ENCODE data around the gene LRRC2. TPM values are rescaled to one million over a fixed set of nuclear protein-coding genes. Genes with fewer than 3 reads are reported as not detected.

LRRC2 gene
- total and polyA plus RNA-seq, 9 of the 15 experiments (the other 6 are each of a cell fraction or from before 2014, with no cell fraction given) = 0.01 to 0.04 (median 0.03) TPM; not detected in 5

DNA sequence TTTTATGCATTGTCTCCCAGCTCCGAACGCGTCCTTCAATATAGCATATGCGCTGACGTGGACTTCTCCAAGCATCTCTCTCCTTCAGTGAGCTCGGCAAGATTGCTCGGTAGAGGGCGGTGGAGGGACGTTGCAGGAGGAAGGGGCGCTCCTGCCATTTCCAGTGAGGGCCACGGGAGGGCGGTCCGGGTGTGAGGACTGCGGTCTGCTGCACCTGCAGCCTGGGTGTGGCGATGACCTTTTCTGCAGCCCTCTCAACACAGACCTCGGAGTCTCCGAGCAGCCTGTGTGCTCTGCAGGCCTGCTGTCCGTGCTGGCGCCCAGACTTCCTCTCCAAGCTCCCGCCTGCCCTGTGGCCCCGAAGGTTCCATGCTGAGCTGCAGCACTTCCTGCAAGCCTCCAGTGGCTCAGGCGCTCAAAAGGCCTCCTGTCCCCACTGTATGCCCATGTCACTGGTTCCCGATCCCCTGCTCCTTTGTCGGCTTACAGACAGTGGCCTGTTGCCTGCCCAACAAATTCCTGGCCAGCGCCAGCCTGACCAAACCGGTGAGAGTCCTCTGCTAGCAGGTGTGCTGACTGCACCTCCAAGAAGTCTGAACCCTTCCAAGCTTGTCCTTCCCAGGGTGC, 77.3 kb downstream of the LRRC2 start (continued):
- TF ChIP-seq, protein P1, sequence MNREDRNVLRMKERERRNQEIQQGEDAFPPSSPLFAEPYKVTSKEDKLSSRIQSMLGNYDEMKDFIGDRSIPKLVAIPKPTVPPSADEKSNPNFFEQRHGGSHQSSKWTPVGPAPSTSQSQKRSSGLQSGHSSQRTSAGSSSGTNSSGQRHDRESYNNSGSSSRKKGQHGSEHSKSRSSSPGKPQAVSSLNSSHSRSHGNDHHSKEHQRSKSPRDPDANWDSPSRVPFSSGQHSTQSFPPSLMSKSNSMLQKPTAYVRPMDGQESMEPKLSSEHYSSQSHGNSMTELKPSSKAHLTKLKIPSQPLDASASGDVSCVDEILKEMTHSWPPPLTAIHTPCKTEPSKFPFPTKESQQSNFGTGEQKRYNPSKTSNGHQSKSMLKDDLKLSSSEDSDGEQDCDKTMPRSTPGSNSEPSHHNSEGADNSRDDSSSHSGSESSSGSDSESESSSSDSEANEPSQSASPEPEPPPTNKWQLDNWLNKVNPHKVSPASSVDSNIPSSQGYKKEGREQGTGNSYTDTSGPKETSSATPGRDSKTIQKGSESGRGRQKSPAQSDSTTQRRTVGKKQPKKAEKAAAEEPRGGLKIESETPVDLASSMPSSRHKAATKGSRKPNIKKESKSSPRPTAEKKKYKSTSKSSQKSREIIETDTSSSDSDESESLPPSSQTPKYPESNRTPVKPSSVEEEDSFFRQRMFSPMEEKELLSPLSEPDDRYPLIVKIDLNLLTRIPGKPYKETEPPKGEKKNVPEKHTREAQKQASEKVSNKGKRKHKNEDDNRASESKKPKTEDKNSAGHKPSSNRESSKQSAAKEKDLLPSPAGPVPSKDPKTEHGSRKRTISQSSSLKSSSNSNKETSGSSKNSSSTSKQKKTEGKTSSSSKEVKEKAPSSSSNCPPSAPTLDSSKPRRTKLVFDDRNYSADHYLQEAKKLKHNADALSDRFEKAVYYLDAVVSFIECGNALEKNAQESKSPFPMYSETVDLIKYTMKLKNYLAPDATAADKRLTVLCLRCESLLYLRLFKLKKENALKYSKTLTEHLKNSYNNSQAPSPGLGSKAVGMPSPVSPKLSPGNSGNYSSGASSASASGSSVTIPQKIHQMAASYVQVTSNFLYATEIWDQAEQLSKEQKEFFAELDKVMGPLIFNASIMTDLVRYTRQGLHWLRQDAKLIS (CRISPR knock-in tag; IDR thresholded peaks at IDR 0.05) = 0 out of 2 replicates have a peak, but pooled peaks have one; percentile 2
- TF ChIP-seq KLF16 (IDR thresholded peaks at IDR 0.05) (peak; percentile 88), TEAD4 (IDR thresholded peaks at IDR 0.05; ENCODE audit: low read length) (peak; percentile 61), TEAD4 (CRISPR knock-in tag; IDR thresholded peaks at IDR 0.05; ENCODE audit: borderline replicate concordance) (peak; percentile 45; the same call in 1 of the 2 replicates), NR2C1 (IDR thresholded peaks at IDR 0.05) (peak; percentile 44; the same call in 1 of the 2 replicates), NR2C1 (tag; IDR thresholded peaks at IDR 0.05) (peak; percentile 72), TSC22D4 (tag; IDR thresholded peaks at IDR 0.05) (no peak), FOXM1 (IDR thresholded peaks at IDR 0.05; ENCODE audit: low read depth) (no peak), FOXM1 (CRISPR knock-in tag; IDR thresholded peaks at IDR 0.05; ENCODE audit: low read depth) (0 out of 2 replicates have a peak, but pooled peaks have one; percentile 81), YY1 (IDR thresholded peaks at IDR 0.05; ENCODE audit: borderline replicate concordance in 1 of 3, control insufficient read depth in 1 of 3, extremely low read depth in 1 of 3, insufficient read depth in 3 of 3, insufficient read length in 1 of 3, insufficient replicate concordance in 2 of 3, low read depth in 1 of 3, low read length in 2 of 3) (peak in 2 of 3 experiments; percentile 49 to 76), PPARD (CRISPR knock-in tag; IDR thresholded peaks at IDR 0.05) (no peak), KLF13 (tag; IDR thresholded peaks at IDR 0.05; ENCODE audit: borderline replicate concordance, low read depth) (peak; percentile 67; the same call in 1 of the 2 replicates), SRF (CRISPR knock-in tag; IDR thresholded peaks at IDR 0.05) (no peak; a peak in 1 of 4 replicates)
- TF ChIP-seq, protein P2, sequence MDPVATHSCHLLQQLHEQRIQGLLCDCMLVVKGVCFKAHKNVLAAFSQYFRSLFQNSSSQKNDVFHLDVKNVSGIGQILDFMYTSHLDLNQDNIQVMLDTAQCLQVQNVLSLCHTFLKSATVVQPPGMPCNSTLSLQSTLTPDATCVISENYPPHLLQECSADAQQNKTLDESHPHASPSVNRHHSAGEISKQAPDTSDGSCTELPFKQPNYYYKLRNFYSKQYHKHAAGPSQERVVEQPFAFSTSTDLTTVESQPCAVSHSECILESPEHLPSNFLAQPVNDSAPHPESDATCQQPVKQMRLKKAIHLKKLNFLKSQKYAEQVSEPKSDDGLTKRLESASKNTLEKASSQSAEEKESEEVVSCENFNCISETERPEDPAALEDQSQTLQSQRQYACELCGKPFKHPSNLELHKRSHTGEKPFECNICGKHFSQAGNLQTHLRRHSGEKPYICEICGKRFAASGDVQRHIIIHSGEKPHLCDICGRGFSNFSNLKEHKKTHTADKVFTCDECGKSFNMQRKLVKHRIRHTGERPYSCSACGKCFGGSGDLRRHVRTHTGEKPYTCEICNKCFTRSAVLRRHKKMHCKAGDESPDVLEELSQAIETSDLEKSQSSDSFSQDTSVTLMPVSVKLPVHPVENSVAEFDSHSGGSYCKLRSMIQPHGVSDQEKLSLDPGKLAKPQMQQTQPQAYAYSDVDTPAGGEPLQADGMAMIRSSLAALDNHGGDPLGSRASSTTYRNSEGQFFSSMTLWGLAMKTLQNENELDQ (CRISPR knock-in tag; IDR thresholded peaks at IDR 0.05; ENCODE audit: borderline replicate concordance) = no peak
- TF ChIP-seq, protein P3, sequence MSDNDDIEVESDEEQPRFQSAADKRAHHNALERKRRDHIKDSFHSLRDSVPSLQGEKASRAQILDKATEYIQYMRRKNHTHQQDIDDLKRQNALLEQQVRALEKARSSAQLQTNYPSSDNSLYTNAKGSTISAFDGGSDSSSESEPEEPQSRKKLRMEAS (CRISPR knock-in tag; IDR thresholded peaks at IDR 0.05) = peak; percentile 84
- TF ChIP-seq, protein P4, sequence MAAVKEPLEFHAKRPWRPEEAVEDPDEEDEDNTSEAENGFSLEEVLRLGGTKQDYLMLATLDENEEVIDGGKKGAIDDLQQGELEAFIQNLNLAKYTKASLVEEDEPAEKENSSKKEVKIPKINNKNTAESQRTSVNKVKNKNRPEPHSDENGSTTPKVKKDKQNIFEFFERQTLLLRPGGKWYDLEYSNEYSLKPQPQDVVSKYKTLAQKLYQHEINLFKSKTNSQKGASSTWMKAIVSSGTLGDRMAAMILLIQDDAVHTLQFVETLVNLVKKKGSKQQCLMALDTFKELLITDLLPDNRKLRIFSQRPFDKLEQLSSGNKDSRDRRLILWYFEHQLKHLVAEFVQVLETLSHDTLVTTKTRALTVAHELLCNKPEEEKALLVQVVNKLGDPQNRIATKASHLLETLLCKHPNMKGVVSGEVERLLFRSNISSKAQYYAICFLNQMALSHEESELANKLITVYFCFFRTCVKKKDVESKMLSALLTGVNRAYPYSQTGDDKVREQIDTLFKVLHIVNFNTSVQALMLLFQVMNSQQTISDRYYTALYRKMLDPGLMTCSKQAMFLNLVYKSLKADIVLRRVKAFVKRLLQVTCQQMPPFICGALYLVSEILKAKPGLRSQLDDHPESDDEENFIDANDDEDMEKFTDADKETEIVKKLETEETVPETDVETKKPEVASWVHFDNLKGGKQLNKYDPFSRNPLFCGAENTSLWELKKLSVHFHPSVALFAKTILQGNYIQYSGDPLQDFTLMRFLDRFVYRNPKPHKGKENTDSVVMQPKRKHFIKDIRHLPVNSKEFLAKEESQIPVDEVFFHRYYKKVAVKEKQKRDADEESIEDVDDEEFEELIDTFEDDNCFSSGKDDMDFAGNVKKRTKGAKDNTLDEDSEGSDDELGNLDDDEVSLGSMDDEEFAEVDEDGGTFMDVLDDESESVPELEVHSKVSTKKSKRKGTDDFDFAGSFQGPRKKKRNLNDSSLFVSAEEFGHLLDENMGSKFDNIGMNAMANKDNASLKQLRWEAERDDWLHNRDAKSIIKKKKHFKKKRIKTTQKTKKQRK (IDR thresholded peaks at IDR 0.05; ENCODE audit: borderline replicate concordance, low read depth, low read length) = no peak
